Measurements from ENCODE around the gene RAPGEF3.

DNA sequence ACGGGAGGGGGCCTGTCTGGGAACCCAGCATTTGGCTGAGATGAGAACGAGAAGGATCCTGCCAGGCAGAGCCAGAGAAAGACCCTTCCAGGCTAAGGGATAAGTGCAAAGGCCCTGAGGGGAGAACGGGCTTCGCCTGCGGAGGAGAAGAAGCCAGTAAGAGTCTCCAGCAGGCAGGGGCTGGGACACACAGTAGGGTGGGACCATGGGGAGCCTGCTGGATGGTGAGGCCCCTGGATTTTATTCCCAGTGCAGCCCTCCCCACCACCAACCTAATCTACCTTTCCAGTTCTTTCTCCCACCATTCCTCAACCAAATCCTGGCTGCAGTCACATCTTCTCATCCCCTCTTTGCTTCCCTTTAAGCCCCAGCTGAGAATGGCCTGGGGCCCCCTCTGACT is 12.6 kb downstream of the RAPGEF3 start:
- TF ChIP-seq, protein P1, sequence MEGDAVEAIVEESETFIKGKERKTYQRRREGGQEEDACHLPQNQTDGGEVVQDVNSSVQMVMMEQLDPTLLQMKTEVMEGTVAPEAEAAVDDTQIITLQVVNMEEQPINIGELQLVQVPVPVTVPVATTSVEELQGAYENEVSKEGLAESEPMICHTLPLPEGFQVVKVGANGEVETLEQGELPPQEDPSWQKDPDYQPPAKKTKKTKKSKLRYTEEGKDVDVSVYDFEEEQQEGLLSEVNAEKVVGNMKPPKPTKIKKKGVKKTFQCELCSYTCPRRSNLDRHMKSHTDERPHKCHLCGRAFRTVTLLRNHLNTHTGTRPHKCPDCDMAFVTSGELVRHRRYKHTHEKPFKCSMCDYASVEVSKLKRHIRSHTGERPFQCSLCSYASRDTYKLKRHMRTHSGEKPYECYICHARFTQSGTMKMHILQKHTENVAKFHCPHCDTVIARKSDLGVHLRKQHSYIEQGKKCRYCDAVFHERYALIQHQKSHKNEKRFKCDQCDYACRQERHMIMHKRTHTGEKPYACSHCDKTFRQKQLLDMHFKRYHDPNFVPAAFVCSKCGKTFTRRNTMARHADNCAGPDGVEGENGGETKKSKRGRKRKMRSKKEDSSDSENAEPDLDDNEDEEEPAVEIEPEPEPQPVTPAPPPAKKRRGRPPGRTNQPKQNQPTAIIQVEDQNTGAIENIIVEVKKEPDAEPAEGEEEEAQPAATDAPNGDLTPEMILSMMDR (IDR thresholded peaks at IDR 0.05): no peak
- no peak for TF ChIP-seq POLR2A (IDR thresholded peaks at IDR 0.05)

Measured in breast epithelium (tissue), 3 donors.